Fibroblast of skin of left biceps (primary cell): ENCODE data around the gene GALNT6.

ENCODE experiments used
- DNase-seq, 2 experiments: peaks; one replicate each; pipeline ENCODE4 v3.0.0-alpha.2; 2013; ENCODE audit warnings: low read depth in 2 of 2

GALNT6 gene

GRCh38 chr12:51406290-51406689, 15.1 kb upstream of the GALNT6 start:
- no peak for DNase-seq

GRCh38 chr12:51405801-51406207, 14.6 kb upstream of the GALNT6 start:
- no peak for DNase-seq

- no peak for DNase-seq
These were observed 13.4 kb upstream of the GALNT6 start for GRCh38 chr12:51404627-51405026.

GRCh38 chr12:51403681-51404136, 12.5 kb upstream of the GALNT6 start:
- no peak for DNase-seq

- no peak for DNase-seq
These were observed 12.0 kb upstream of the GALNT6 start for GRCh38 chr12:51403159-51403558.

- no peak for DNase-seq
These were observed 10.7 kb upstream of the GALNT6 start for GRCh38 chr12:51401900-51402299.

- DNase-seq: no peak
These were observed 10.3 kb upstream of the GALNT6 start for GRCh38 chr12:51401486-51401885.

GRCh38 chr12:51401020-51401419, 9.8 kb upstream of the GALNT6 start:
- no peak for DNase-seq

GRCh38 chr12:51399891-51400290, 8.7 kb upstream of the GALNT6 start:
- DNase-seq: no peak

- no peak for DNase-seq
These were observed 6.5 kb upstream of the GALNT6 start for GRCh38 chr12:51397670-51398069.

- no peak for DNase-seq
These were observed 4.4 kb upstream of the GALNT6 start for GRCh38 chr12:51395283-51396230.

GRCh38 chr12:51393676-51394545, 2.7 kb upstream of the GALNT6 start:
- DNase-seq: peak; percentile 75 to 77

- no peak for DNase-seq
These were observed 1.5 kb upstream of the GALNT6 start for GRCh38 chr12:51392556-51393237.

- no peak for DNase-seq
These were observed 319 bp downstream of the GALNT6 start for GRCh38 chr12:51390891-51391282.

GRCh38 chr12:51390457-51390856, 749 bp downstream of the GALNT6 start:
- no peak for DNase-seq

- no peak for DNase-seq
These were observed 1.8 kb downstream of the GALNT6 start for GRCh38 chr12:51389302-51389999.

- DNase-seq: no peak
These were observed 2.4 kb downstream of the GALNT6 start for GRCh38 chr12:51388846-51389245.

GRCh38 chr12:51388069-51388799, 3.0 kb downstream of the GALNT6 start:
- no peak for DNase-seq

GRCh38 chr12:51386351-51386750, 4.9 kb downstream of the GALNT6 start:
- no peak for DNase-seq

- no peak for DNase-seq
These were observed 7.8 kb downstream of the GALNT6 start for GRCh38 chr12:51383269-51383905.
